Stimulated activated CD4-positive, alpha-beta T cell treated with anti-CD3 and anti-CD28 coated beads, Interleukin-1b, Interleukin-23, amount 100 ng/mL, for 1 hour (primary cell): ENCODE measurements around the gene DOCK11.
"Not testable (repeated sequence)": the region's sequence is repeated elsewhere in the genome, so short reads cannot be mapped to it uniquely, and the experiment has no call there.

ENCODE experiments used
- DNase-seq, 2 donors: peaks; one replicate each; pipeline ENCODE4 v3.0.0-alpha.2; 2020; ENCODE audit warnings: low read depth in 2 of 2

DOCK11 gene

DNA sequence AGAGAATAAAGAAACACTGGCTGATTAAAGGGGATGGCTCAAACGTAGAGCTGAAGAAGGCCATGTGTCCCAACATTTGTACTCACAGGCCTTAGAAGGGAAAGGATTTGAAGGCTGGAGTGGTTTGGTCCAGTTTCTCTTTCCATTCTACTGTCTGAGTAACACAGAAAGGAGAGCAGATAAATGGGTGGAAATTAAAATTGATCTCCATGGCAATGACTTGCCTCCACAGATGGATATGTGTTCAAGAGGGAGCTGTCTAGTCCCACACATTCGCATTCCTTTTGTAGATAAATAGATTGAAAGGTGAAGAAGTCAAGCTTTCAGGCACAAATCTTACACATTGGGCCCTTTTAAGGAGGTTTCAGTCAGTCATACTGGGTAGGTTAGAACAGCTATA is 74.6 kb downstream of the DOCK11 start:
- no peak for DNase-seq

DNA sequence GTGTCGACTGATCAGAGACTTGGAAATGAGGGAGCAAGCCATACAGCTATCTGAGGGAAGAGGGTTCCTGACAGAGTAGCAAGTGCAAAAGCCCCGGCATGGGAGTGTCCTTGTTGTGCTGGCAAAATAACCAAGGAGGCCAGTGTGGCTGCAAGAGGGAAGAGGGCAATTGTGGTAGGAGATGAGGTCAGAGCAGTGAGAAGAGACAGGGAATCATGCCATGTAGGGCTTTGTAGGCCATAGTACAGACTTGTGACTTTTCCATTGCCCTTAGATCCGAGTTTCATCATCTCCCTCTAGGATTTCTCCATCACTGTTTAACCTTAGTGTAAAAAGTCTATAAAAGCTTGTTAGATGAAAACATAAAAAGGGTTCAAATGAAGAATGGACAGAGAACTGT is 76.2 kb downstream of the DOCK11 start:
- DNase-seq, result no peak

GRCh38 chrX:118574666-118575065 is 79.1 kb downstream of the DOCK11 start:
- DNase-seq, result no peak

- DNase-seq, result no peak
Observed at GRCh38 chrX:118577041-118577440, 81.4 kb downstream of the DOCK11 start.

GRCh38 chrX:118579417-118579816 is 83.8 kb downstream of the DOCK11 start:
- DNase-seq, result no peak

DNA sequence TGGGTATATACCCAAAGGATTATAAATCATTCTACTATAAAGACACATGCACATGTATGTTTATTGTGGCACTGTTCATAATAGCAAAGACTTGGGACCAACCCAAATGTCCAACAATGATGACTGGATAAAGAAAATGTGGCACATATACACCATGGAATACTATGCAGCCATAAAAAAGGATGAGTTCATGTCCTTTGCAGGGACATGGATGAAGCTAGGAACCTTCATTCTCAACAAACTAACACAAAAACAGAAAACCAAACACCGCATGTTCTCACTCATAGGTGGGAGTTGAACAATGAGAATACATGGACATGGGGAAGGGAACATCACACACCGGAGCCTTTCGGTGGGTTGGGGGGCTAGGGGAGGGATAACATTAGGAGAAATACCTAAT is 87.3 kb downstream of the DOCK11 start:
- not testable (repeated sequence) for DNase-seq

- DNase-seq, result no peak
Observed at GRCh38 chrX:118583781-118584180, 88.2 kb downstream of the DOCK11 start.

DNA sequence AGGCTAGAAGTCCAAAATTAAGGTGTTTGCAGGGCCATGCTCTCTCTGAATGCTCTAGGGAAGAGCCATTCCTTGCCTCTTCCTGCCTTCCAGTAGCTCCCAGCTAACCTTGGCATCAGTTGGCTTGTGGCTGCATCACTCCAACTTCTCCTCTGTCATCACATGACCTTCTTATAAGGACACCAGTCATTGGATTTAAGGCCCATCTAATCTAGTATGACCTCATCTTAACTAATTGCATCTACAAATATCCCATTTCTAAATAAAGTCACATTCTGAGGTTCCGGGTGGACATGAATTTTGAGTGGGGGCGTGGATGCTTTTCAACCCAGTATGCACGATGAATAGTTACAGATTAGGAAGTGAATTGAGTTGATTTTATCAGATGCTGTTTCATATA is 89.7 kb downstream of the DOCK11 start:
- no peak for DNase-seq

GRCh38 chrX:118586206-118586605 is 90.6 kb downstream of the DOCK11 start:
- DNase-seq, result not testable (repeated sequence)

DNA sequence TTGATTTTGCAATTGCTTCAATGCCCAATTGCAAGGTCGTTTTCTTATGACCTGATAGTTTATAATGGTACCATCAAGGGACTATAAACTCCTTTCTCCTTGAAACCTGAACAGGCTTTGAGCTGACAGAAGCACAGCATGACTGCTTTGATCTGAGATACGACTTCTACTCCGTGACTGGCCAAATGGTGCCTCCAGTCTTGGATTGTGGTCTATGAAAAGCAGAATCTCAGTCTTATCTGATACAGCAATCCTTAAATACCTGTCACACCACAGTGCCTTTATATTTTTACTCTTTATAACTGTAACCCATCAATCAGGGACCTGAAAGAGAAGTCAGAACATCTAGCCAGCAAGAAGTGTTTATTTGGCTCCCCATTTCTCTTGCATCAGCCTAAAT is 93.1 kb downstream of the DOCK11 start:
- no peak for DNase-seq

DNA sequence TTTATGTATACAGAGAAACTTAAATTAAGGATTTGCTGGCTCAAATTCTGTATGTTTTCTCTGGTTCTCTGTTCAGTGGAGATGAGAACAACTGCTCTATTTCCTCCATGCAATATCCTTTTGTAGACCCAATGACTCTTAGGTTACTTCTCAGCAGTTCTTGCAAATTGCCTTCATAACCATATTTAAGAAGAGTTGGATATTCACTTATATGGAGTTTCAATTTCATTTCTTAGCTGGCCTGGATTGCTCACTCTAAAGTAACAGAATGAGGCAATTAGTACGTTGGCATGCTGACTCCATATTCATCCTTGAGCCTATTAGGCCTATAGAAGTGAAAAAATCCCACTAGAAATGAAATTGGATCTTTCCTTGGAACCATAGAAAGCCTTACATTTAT is 93.6 kb downstream of the DOCK11 start:
- no peak for DNase-seq

GRCh38 chrX:118593407-118593806 is 97.8 kb downstream of the DOCK11 start:
- no peak for DNase-seq

GRCh38 chrX:118594697-118595420 is 99.2 kb downstream of the DOCK11 start:
- DNase-seq, result no peak

DNA sequence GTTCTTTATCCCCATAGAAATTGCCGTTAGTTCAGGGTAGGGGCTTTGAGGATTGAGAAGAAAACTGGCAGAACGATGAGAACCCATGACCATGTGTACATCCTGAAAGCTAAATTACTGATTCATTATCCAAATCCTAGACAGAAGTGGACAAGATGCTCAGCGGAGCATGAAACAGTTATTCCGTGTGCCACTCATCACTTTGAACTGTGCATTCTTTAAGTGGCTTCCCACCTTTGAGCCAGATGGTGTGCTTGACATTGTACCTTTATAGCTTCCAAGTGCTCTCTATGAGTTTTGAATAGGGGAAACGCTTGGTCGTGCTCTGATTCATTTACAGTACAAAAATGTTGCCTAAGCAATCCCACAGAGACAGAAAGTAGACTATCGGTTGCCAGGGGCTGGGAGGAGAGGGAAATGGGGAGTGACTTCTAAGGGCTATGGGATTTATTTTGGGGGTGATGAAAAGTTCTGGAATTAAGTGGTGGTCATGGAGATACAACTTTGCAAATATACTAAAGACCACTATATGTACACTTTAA is 100.0 kb downstream of the DOCK11 start:
- no peak for DNase-seq

DNA sequence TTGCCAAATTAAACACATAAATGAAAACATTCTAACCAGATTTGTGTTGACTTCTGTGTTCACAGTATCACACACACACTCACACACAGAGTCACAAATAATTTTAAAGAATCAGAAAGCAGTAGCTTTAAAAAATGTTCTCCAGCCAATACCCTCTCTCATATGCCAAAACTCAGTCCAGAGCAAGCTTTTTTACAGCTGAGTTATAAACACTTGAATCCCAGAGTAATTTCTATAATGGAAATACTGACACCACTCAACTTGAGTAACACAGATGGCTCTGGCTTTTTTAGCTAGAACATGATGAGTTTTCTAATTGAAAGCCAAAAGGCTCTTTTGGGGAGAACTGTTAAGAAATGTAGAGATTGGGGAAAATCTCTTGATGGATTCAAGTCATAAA is 100.8 kb downstream of the DOCK11 start:
- DNase-seq, result no peak

- DNase-seq, result peak in 1 of 2 donors; percentile 0
Observed at GRCh38 chrX:118603981-118604380, 108.4 kb downstream of the DOCK11 start.

DNA sequence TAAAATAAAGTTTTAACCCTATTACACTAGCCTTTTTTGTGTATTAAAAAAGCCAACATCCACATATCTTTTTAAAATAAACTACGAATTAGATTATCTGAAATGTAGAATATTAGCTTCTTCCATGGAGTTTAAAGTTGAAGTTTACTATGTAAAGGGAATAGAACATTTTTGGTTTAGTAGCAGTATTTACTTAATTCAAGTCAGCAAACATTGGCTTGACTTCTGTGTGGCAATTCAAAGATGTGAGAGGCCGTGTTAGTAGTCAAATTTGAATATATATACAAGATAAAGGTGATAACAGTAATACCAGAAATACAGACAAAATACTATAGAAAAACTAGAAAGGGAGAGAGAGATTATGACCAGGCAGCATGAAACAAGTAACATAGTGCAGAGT is 116.7 kb downstream of the DOCK11 start:
- DNase-seq, result no peak

GRCh38 chrX:118614150-118614549 is 118.5 kb downstream of the DOCK11 start:
- no peak for DNase-seq

- no peak for DNase-seq
Observed at GRCh38 chrX:118615141-118615540, 119.5 kb downstream of the DOCK11 start.

GRCh38 chrX:118621081-118621759 is 125.6 kb downstream of the DOCK11 start:
- DNase-seq, result no peak

GRCh38 chrX:118623062-118623461 is 127.4 kb downstream of the DOCK11 start:
- no peak for DNase-seq

- DNase-seq, result no peak
Observed at GRCh38 chrX:118626346-118626745, 130.7 kb downstream of the DOCK11 start.

GRCh38 chrX:118627084-118627758 is 131.6 kb downstream of the DOCK11 start:
- DNase-seq, result no peak
